DND-41 (cell line): ENCODE data around the gene UPF3A.
"Not testable (repeated sequence)": the region's sequence is repeated elsewhere in the genome, so short reads cannot be mapped to it uniquely, and the experiment has no call there.

Experiments
- ATAC-seq: fragments of 200-7000 bp; cut with Tn5 transposase; 3 replicates; pipeline ENCODE4 v1.9.1; 2021; ENCODE audit warnings: low read depth; ENCODE audit not compliant: insufficient read depth
- DNase-seq: peaks from one replicate; pipeline ENCODE4 v3.0.0-alpha.2; 2020
- H2AFZ ChIP-seq: 2 replicates; pipeline ENCODE4 v1.6.0; 2012; ENCODE audit warnings: low read depth, low read length
- H3K27ac ChIP-seq: 2 replicates; pipeline ENCODE4 v1.5.1; 2012; ENCODE audit warnings: low read length, inconsistent platforms
- H3K27me3 ChIP-seq: fragments of 200-600 bp; sonication (generic); 2 replicates; pipeline ENCODE4 v1.6.0; 2012; ENCODE audit warnings: low read length, mild to moderate bottlenecking, inconsistent platforms; ENCODE audit not compliant: insufficient read depth, poor library complexity
- H3K36me3 ChIP-seq: 2 replicates; pipeline ENCODE4 v1.5.1; 2012; ENCODE audit warnings: low read length, inconsistent platforms; ENCODE audit not compliant: insufficient read depth
- H3K4me1 ChIP-seq: 2 replicates; pipeline ENCODE4 v1.5.1; 2012; ENCODE audit warnings: mild to moderate bottlenecking, low read length; ENCODE audit not compliant: insufficient read depth
- H3K4me2 ChIP-seq: 2 replicates; pipeline ENCODE4 v1.6.0; 2012; ENCODE audit warnings: mild to moderate bottlenecking, moderate library complexity, low read length, inconsistent platforms; ENCODE audit not compliant: insufficient read depth
- H3K4me3 ChIP-seq, 2 experiments: fragments of 200-600 bp in 1 of 2; shearing (Covaris generic) in 1 of 2; 2 replicates each; pipeline ENCODE4 v1.5.1; 2012 to 2016; ENCODE audit warnings: inconsistent platforms in 2 of 2, low read length in 2 of 2, mild to moderate bottlenecking in 2 of 2, low read depth in 1 of 2, moderate library complexity in 1 of 2
- H3K79me2 ChIP-seq: 2 replicates; pipeline ENCODE4 v1.6.0; 2012; ENCODE audit warnings: low read length, inconsistent platforms; ENCODE audit not compliant: insufficient read depth
- H3K9ac ChIP-seq: 2 replicates; pipeline ENCODE4 v1.6.0; 2012; ENCODE audit warnings: low read depth, mild to moderate bottlenecking, inconsistent platforms, low read length, moderate library complexity
- H3K9me3 ChIP-seq: 2 replicates; pipeline ENCODE4 v1.5.1; 2012; ENCODE audit warnings: low read length, moderate library complexity, mild to moderate bottlenecking, inconsistent platforms; ENCODE audit not compliant: insufficient read depth, severe bottlenecking
- H4K20me1 ChIP-seq: 2 replicates; pipeline ENCODE4 v1.6.0; 2012; ENCODE audit warnings: low read length; ENCODE audit not compliant: insufficient read depth
- EZH2 ChIP-seq: IDR thresholded peaks from 3 replicates; pipeline ENCODE4 v1.6.1; 2012; ENCODE audit warnings: borderline replicate concordance, low read depth, mild to moderate bottlenecking, moderate library complexity, low read length, inconsistent platforms; ENCODE audit not compliant: severe bottlenecking
- TF ChIP-seq, protein P1 (sequence below): IDR thresholded peaks from 2 replicates; pipeline ENCODE4 v1.5.1; 2012; ENCODE audit warnings: borderline replicate concordance, low read length, moderate library complexity, mild to moderate bottlenecking; ENCODE audit not compliant: poor library complexity, severe bottlenecking; ENCODE audit errors: extremely low read depth

The UPF3A gene

DNA sequence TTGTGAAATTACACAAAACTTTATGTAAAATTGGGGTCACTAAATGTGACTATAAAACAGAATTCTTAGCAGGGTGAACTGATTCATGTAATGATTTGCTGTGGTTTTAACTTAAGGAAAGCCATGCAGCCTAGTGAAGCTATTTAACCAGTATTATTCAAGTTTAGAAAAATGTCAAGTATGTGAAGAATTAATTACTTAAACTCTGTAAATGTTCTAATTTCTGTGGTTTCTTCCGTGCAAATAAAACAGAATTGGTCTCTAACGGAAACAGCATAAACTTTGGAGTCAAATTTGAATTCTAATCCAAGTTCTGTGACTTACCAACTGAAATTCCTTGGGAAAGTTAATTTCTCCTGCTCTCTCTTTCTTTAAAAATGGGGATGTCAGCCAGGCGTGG, 33.4 kb upstream of the UPF3A start:
- Histone ChIP-seq H3K4me3 (no peak overlapping the region), H3K4me1 (no peaks in the 10 kb centered on the region), H3K79me2 (no peaks in the 10 kb centered on the region), H3K9me3 (no peaks in the 10 kb centered on the region), H4K20me1 (0 out of 2 replicates have a peak, but pooled peaks cover 3% of the 10 kb centered on the region), H3K4me2 (no peak overlapping the region), H3K9ac (no peak overlapping the region), H3K27me3 (no peaks in the 10 kb centered on the region), H3K27ac (no peak overlapping the region), H3K36me3 (peaks cover 85% of the 10 kb centered on the region), H2AFZ (no peak overlapping the region)
- TF ChIP-seq EZH2, result no peak
- TF ChIP-seq, protein P1, sequence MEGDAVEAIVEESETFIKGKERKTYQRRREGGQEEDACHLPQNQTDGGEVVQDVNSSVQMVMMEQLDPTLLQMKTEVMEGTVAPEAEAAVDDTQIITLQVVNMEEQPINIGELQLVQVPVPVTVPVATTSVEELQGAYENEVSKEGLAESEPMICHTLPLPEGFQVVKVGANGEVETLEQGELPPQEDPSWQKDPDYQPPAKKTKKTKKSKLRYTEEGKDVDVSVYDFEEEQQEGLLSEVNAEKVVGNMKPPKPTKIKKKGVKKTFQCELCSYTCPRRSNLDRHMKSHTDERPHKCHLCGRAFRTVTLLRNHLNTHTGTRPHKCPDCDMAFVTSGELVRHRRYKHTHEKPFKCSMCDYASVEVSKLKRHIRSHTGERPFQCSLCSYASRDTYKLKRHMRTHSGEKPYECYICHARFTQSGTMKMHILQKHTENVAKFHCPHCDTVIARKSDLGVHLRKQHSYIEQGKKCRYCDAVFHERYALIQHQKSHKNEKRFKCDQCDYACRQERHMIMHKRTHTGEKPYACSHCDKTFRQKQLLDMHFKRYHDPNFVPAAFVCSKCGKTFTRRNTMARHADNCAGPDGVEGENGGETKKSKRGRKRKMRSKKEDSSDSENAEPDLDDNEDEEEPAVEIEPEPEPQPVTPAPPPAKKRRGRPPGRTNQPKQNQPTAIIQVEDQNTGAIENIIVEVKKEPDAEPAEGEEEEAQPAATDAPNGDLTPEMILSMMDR, result no peak
- ATAC-seq, result no peak
- no peak for DNase-seq

DNA sequence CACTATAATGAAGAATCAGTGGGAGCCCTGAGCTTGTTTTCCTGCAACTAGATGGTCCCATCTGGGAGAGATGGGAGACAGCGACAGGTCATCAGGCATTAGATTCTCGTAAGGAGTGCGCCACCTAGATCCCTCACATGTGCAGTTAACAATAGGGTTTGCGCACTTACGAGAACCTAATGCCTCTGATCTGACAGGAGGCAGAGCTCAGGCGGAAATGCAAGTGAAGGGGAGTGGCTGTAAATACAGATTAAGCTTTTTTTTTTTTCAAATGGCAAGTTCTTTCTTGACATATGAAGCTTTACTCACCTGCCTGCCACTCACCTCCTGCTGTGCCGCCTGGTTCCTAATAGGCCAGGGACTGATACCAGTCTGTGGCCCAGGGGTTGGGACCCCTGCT, 32.3 kb upstream of the UPF3A start:
- peaks cover 76% of the 10 kb centered on the region for H3K36me3 ChIP-seq
- DNase-seq, result no peak

DNA sequence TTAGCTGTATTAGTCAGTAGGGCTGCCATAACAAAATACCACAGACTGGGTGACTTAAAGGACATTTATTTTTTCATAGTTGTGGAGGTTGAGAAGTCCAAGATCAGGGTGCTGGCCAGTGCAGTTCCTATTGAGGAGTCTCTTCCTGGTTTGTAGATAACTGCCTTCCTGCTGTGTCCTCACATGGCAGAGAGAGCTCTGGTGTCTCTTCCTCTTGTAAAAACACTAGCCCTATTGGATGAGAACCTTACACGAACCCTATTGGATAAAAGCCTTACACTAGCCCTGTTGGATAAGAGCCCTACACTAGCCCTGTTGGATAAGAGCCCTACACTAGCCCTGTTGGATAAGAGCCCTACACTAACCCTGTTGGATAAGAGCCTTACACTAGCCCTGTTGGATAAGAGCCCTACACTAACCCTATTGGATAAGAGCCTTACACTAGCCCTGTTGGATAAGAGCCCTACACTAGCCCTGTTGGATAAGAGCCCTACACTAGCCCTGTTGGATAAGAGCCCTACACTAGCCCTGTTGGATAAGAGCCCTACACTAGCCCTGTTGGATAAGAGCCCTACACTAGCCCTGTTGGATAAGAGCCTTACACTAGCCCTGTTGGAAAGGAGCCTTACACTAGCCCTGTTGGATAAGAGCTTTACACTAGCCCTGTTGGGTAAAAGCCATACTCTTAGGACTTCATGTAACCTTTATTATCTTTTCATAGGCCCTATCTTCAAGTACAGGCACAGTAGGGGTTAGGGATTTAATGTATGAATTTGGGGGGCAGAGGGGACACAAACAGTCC, 29.6 kb upstream of the UPF3A start:
- DNase-seq, H3K27ac ChIP-seq, H2AFZ ChIP-seq, H3K4me1 ChIP-seq, H3K4me3 ChIP-seq, ATAC-seq, H4K20me1 ChIP-seq, H3K4me2 ChIP-seq, H3K9me3 ChIP-seq, H3K27me3 ChIP-seq, H3K9ac ChIP-seq, H3K79me2 ChIP-seq: not testable (repeated sequence)
- H3K36me3 ChIP-seq, result peaks cover 75% of the 10 kb centered on the region

More for the DNA sequence above, 32.3 kb upstream of the UPF3A start:
- H3K9me3 ChIP-seq, result no peaks in the 10 kb centered on the region
- H4K20me1 ChIP-seq, result 0 out of 2 replicates have a peak, but pooled peaks cover 3% of the 10 kb centered on the region
- H3K4me1 ChIP-seq, result no peaks in the 10 kb centered on the region
- H3K9ac ChIP-seq, result no peak overlapping the region
- H3K4me2 ChIP-seq, result no peak overlapping the region
- no peaks in the 10 kb centered on the region for H3K27me3 ChIP-seq
- no peak overlapping the region for H2AFZ ChIP-seq
- no peaks in the 10 kb centered on the region for H3K79me2 ChIP-seq
- TF ChIP-seq, protein P1, result no peak
- no peak for TF ChIP-seq EZH2
- no peak overlapping the region for H3K27ac ChIP-seq
- no peak overlapping the region for H3K4me3 ChIP-seq
- no peak for ATAC-seq

DNA sequence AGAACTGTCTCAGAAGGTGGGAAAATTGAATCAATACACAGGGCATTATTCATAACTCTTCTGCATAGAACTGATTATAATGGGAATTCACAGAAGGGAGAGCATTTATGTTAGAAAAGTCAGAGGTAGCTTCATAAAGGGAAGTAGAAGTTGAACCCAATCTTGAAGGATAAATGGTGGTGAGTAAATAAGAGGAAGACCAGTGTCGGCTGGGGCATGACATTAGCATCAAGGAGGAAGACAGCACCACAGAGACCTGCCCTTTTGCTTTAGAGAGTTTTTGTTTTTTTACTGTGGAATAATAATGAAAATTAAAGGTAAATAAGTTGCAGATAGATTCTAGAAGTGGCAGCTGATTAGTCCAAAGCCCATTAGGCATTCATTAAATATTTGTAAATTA, 24.9 kb upstream of the UPF3A start:
- TF ChIP-seq EZH2, result no peak
- TF ChIP-seq, protein P1, result no peak
- H3K4me3 ChIP-seq, result no peak overlapping the region
- no peaks in the 10 kb centered on the region; the same call in 1 of the 2 replicates for H3K79me2 ChIP-seq
- H3K9me3 ChIP-seq, result no peaks in the 10 kb centered on the region
- H3K36me3 ChIP-seq, result peaks cover 82% of the 10 kb centered on the region
- no peaks in the 10 kb centered on the region; the same call in 1 of the 2 replicates for H4K20me1 ChIP-seq
- H2AFZ ChIP-seq, result no peak overlapping the region
- H3K4me2 ChIP-seq, result no peak overlapping the region
- DNase-seq (no peak), ATAC-seq (no peak)
- H3K27ac ChIP-seq, result no peak overlapping the region
- peaks cover 8% of the 10 kb centered on the region for H3K4me1 ChIP-seq
- H3K9ac ChIP-seq, result no peak overlapping the region
- no peaks in the 10 kb centered on the region for H3K27me3 ChIP-seq
